Body of pancreas (tissue), 4 donors: ENCODE results near the gene CXorf38.

ENCODE experiments used
- POLR2A ChIP-seq, 3 donors: fragments of 450-650 bp; IDR thresholded peaks; one replicate each; pipeline ENCODE4 v1.6.1; 2016; ENCODE audit warnings: antibody characterized with exemption in 3 of 3, mild to moderate bottlenecking in 2 of 3
- TF ChIP-seq, protein P1 (sequence below), 7 experiments: fragments of 450-650 bp in 4 of 7; fragments of 200-600 bp in 3 of 7; sonication (generic) in 3 of 7; IDR thresholded peaks; one replicate each; pipeline ENCODE4 v1.5.1; 2016 to 2019; ENCODE audit warnings: antibody characterized with exemption in 7 of 7

DNA sequence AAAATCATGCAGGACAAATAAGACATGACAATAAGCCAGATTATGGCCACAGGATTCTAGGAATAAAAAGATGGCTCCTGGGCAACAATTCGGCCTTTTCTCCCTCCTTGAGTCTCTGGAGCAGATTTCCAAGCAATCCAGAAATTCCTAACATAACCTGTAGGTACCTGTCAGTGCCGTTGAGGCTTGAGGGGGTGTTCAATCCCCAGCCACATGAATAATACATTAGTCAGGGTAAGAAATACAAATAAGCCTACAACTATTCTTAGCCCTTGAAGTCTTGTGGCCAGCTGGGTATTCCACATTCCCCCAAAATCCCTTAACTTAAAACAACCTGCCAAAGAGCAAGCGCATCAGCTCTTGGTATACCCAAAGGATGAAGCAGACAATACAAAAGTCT is 9.7 kb downstream of the CXorf38 start:
- TF ChIP-seq, protein P1, sequence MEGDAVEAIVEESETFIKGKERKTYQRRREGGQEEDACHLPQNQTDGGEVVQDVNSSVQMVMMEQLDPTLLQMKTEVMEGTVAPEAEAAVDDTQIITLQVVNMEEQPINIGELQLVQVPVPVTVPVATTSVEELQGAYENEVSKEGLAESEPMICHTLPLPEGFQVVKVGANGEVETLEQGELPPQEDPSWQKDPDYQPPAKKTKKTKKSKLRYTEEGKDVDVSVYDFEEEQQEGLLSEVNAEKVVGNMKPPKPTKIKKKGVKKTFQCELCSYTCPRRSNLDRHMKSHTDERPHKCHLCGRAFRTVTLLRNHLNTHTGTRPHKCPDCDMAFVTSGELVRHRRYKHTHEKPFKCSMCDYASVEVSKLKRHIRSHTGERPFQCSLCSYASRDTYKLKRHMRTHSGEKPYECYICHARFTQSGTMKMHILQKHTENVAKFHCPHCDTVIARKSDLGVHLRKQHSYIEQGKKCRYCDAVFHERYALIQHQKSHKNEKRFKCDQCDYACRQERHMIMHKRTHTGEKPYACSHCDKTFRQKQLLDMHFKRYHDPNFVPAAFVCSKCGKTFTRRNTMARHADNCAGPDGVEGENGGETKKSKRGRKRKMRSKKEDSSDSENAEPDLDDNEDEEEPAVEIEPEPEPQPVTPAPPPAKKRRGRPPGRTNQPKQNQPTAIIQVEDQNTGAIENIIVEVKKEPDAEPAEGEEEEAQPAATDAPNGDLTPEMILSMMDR (IDR thresholded peaks at IDR 0.05): no peak
- no peak for TF ChIP-seq POLR2A (IDR thresholded peaks at IDR 0.05)
